GM12892 (cell line): ENCODE measurements around the gene URAD.

Experiments
- POLR2A ChIP-seq: IDR thresholded peaks from 2 replicates; pipeline ENCODE4 v1.6.1; 2011; ENCODE audit warnings: low read depth, low read length, control low read depth
- POLR2AphosphoS5 ChIP-seq: IDR thresholded peaks from 2 replicates; pipeline ENCODE4 v1.6.1; 2011; ENCODE audit warnings: low read depth, low read length, control low read depth
- TAF1 ChIP-seq: IDR thresholded peaks from 2 replicates; pipeline ENCODE4 v1.6.1; 2011; ENCODE audit warnings: low read depth, mild to moderate bottlenecking, control low read depth, low read length, borderline replicate concordance

DNA sequence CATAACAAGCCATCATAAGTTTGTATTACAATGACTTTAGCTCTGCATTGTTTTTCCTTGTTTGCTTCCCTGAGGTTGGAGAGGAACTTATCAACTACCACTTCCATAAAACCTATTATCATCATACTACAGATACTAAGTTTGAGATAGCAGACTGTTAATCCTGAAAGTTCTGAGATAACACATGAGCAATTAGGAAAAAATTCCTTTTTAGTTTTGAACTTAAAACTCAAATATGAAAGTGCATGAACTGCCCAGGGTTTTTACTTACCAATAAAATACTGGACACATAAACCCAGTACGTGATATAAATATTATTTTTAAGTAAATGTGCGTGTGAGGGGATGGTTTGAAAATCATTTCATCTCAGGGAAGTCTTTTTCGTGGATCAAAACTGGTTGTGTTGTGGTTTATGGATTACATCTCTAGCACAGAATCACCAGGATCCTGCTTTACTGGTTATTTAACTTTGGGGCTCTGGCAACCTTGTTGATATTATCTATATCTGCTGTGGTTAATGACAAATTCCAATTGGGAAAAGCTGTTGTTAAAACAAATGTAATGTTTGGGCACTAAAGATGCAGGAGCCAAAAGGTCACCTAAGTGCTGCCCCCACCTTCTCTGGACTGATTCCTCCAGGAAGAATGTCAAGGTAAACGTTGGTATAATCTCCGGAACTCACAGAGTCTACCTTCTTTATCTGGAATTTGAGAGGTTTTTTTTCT, 31.8 kb downstream of the URAD start:
- no peak for TF ChIP-seq POLR2A
- no peak for TF ChIP-seq TAF1
- no peak for TF ChIP-seq POLR2AphosphoS5
